Measurements from ENCODE around the gene RASAL1.

DNA sequence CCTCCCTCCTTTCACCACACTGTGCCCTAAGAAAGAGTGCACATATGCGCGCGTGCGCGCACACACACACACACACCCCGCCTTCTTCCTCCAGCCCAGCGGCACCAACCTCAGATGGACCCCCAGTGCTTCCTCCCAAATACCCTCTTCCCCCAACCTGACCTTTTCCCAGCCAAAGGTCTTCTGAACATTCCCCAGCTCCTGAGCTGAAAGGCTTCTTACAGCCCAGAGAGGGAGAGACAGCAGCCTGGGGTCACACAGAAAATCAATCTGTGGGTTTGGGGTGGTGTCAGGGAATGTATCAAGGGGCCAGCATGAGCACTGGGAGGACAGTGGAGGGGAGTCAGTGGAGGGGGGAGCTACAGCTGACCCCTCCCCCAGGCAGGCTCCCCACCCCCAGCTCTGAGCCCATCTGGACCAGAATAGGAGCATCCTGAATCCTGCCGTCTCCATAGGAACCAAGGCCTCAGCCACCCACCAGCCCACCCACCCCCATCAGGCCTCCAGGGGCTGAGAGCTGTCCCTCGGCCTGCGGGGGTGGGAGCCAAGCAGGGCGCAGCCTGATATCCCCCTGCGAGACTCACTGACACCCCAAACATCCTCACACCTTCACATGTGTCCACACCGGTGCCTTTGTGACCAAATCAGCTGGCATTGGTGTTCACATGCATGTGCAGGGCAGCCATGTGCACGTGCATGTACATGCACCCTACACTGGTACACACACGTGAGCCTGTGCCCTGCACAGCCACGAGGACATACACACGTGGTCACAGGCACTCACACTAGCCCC, 5.7 kb downstream of the RASAL1 start:
- TF ChIP-seq, protein P1, sequence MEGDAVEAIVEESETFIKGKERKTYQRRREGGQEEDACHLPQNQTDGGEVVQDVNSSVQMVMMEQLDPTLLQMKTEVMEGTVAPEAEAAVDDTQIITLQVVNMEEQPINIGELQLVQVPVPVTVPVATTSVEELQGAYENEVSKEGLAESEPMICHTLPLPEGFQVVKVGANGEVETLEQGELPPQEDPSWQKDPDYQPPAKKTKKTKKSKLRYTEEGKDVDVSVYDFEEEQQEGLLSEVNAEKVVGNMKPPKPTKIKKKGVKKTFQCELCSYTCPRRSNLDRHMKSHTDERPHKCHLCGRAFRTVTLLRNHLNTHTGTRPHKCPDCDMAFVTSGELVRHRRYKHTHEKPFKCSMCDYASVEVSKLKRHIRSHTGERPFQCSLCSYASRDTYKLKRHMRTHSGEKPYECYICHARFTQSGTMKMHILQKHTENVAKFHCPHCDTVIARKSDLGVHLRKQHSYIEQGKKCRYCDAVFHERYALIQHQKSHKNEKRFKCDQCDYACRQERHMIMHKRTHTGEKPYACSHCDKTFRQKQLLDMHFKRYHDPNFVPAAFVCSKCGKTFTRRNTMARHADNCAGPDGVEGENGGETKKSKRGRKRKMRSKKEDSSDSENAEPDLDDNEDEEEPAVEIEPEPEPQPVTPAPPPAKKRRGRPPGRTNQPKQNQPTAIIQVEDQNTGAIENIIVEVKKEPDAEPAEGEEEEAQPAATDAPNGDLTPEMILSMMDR (IDR thresholded peaks at IDR 0.05 in 4 of 5, conservative IDR thresholded peaks at IDR 0.05 in 1 of 5), result no peak
- no peak for TF ChIP-seq POLR2A (IDR thresholded peaks at IDR 0.05)
